ENCODE data around the gene DCAF11.

DCAF11 gene

DNA sequence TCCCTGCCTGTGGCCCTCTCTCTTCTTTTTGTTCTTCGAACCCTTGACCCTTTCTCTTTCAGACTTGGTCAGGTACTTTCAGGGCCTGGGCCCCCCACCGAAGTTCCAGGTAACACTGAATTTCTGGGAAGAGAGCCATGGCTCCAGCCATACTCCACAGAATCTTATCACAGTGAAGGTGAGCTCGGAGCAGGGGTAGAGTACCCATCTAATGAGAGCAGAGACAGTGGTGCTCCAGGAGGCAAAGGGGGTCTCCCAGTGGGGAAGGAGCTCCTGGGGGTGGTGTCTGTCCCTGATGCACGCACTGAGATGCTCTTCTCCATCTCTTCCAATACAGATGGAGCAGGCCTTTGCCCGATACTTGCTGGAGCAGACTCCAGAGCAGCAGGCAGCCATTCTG, 51.2 kb downstream of the DCAF11 start:
- DNase-seq = no peak

DNA sequence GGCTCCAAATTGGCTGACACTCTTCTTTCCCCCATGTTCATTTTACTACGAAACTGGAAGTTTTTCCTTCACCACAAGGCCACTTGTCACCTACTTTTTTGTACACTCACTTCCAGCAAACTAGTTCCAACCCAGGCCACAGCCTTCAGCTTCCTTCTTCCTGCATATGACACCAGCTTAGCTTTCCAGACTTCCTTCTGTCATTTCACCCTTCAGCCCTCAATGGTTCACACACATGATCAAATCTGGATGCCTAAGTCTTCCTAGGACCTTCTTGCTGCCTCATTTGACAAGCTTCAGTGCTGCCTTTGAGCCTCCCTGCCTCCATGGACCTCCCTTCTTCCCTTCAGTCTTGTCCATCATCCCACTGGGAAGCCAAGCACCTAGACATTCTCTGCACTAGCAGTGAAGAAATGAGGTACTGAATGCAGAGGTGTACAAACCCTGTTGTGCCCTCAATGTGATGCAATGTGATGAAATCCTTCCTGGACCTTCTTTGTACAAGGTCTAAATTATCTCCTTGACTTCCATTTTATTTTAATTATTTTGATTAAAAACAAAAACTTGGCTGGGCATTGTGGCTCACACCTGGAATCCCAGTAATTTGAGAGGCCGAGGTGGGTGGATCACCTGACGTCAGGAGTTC, 53.0 kb downstream of the DCAF11 start:
- DNase-seq = no peak

DNA sequence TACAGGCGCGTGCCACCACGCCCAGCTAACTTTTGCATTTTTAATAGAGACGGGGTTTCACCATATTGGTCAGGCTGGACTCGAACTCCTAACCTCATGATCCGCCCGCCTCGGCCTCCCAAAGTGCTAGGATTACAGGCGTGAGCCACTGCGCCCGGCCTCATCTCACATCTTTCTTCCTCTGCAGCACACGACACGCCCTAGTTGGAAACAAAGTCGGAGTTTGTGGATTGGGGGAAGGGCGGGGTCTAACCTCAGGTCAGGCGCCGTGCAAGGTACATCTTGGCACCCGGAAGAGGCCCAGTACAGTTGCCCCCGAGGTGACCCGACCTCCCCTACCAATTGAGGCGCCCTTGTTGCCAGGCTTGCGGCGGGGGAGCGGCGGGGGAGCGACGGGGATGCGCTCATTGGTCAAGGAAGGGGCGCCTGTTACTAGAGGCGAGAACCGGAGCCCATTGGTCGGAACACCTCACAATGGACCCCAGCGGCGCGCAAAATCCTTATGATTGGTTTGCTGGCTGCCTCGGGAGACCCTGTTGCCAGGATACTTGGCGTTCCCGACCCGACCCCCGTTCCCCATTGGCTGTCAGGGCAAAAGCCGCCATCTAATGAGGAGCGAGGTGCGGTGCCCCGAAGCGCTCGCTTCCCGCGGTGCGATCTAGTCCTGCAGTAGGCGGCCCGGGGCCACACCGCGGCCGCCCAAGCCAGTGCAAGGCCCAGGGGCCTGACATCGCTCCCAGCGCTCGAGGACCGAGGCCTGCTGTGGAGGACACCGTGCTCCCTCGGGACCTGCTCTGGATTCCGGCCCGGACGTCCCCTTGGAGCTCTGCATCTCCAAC, 57.1 kb downstream of the DCAF11 start, which contains the start of gene REC8:
Gene REC8 (plus strand): TSS at position 659 of the 839 bp plus-strand sequence. CDS start 473 bp downstream, outside the sequence.
- no peak for DNase-seq

DNA sequence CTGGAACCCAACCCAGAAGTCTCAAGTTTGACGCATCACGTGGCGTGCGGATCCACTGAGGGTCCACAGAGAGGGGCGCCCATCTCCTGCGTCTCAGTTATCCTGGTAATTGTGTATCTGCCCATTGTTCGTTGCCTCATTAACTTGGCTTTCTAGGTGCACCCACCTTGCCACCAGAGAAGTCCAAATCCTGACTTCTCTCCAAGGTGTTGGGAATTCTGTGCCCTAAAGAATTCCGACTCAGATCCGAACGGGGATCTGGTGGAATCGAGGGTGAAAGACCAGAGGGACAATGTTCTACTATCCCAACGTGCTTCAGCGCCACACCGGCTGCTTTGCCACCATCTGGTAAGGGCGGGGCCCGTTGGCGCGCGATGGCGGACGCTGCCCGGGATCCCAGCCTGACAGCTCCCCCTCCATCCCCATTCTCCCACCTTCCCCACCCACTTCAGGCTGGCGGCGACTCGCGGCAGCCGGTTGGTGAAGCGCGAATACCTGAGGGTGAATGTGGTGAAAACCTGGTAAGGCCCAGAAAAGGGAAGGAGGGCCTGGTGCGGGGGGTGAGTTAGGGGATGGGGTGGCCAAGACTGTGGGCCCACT, 57.8 kb downstream of the DCAF11 start:
- no peak for DNase-seq

DNA sequence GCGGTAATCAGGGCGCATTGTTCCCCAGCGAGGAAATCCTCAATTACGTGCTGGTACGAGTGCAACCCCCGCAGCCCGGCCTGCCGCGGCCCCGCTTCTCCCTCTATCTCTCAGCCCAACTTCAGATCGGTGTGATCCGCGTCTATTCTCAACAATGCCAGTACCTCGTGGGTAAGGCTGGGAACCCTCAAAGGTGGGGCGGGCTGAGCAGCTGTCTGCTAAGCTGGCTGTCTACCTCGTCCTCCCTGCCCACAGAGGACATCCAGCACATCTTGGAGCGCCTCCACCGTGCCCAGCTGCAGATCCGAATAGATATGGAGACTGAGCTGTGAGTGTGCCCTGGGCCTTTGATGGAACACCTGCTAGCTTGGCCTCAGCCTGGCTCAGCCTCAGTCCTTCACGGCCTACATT, 58.3 kb downstream of the DCAF11 start:
- no peak for DNase-seq
